BJ (cell line): ENCODE measurements around the gene GRPR. TPM values are rescaled to one million over a fixed set of nuclear protein-coding genes. Genes with fewer than 3 reads are reported as not detected.

Source experiments
- CTCF ChIA-PET: fragments of 350-600 bp; formaldehyde crosslinking; extraction: SDS; loops from one replicate; lab custom pipeline; 2021; ENCODE audit warnings: antibody characterized with exemption, inconsistent platforms; lab: Yijun Ruan, JAX
- POLR2A ChIA-PET: fragments of 300-600 bp; sonication (Branson Sonifier 250); formaldehyde crosslinking; extraction: SDS; loops from one replicate; lab custom pipeline; 2021; ENCODE audit warnings: antibody characterized with exemption; lab: Charles Lee
- DNase-seq: peaks from one replicate; pipeline ENCODE4 v3.0.0-alpha.2; 2011; ENCODE audit warnings: low read depth
- H3K27me3 ChIP-seq: 2 replicates; pipeline ENCODE4 v1.6.0; 2011; ENCODE audit warnings: low read length; ENCODE audit not compliant: control insufficient read depth, insufficient read depth
- H3K36me3 ChIP-seq: 2 replicates; pipeline ENCODE4 v1.5.1; 2011; ENCODE audit warnings: low read length; ENCODE audit not compliant: control insufficient read depth, insufficient read depth
- H3K4me3 ChIP-seq: 2 replicates; pipeline ENCODE4 v1.5.1; 2011; ENCODE audit warnings: low read depth, mild to moderate bottlenecking, control low read depth, low read length
- polyA plus RNA-seq: library from polyadenylated mRNA; depleted of rRNA; stranded (reverse); fragments of >200 nt; gene quantifications from 2 replicates; pipeline ENCODE4 v1.2.3, GENCODE V29; 2011
- TF ChIP-seq, protein P1 (sequence below): IDR thresholded peaks from 2 replicates; pipeline ENCODE4 v1.5.1; 2011; ENCODE audit warnings: low read depth, mild to moderate bottlenecking, control low read depth, inconsistent platforms, low read length, moderate library complexity; ENCODE audit not compliant: insufficient read depth

The GRPR gene
- polyA plus RNA-seq, 1 experiment: 0.34 TPM

DNA sequence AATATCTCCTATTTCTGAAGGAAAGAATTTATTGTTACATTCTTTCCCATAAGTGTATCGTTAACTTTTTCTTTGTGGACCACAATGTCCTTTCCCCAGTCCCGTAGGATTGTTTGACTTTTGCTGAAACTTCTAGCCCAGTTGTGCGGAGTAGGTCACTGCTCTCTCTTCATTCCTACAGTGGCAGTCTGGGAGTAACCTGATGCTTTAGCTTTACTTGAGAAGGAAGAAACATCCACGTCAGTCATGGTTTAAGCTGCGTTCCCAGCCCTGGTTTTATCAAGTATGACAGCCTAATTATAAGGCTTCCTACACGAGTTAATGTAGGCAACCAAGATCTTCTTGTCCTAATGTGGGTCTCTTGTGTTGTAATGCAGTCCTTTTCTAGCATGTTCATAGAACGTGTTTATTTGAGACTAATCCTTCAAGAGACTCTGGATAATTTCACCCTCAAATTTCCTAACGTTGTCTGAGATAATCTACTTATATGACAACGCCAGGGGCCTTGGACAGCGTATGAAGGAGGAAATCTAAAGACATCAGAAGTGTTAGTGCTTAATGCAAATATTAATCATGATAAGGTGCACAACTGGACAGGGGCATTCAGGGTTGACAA is 40.8 kb upstream of the GRPR start:
- Histone ChIP-seq H3K27me3 (no peaks in the 10 kb centered on the region), H3K36me3 (no peaks in the 10 kb centered on the region), H3K4me3 (no peak overlapping the region)
- CTCF ChIA-PET: interaction anchor here (0.7 kb wide), 1 partner anchor 102 kb away, joined by 3 read pairs; no protein-coding TSS in a partner anchor
- no peak for DNase-seq
- TF ChIP-seq, protein P1, sequence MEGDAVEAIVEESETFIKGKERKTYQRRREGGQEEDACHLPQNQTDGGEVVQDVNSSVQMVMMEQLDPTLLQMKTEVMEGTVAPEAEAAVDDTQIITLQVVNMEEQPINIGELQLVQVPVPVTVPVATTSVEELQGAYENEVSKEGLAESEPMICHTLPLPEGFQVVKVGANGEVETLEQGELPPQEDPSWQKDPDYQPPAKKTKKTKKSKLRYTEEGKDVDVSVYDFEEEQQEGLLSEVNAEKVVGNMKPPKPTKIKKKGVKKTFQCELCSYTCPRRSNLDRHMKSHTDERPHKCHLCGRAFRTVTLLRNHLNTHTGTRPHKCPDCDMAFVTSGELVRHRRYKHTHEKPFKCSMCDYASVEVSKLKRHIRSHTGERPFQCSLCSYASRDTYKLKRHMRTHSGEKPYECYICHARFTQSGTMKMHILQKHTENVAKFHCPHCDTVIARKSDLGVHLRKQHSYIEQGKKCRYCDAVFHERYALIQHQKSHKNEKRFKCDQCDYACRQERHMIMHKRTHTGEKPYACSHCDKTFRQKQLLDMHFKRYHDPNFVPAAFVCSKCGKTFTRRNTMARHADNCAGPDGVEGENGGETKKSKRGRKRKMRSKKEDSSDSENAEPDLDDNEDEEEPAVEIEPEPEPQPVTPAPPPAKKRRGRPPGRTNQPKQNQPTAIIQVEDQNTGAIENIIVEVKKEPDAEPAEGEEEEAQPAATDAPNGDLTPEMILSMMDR: no peak
- POLR2A ChIA-PET: no interaction called here

DNA sequence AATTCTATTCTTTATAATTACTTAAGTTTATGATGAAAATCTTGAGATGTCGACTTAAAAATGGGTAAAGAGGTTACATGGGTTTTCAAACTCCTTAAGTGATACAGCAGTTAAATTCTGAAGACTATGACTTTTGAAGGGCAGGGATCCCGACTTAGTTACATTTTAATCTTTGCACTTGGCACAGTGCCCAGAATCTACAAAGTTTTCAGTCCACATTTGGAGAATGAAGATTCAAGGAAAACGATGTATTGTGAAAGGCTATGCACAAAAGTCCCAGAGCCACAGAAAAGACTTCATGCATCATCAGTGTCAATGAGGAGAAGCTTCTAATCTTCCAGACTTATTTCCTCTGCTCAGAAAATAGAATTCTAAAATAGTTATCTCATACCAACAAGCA is 36.3 kb upstream of the GRPR start:
- Histone ChIP-seq H3K27me3 (no peaks in the 10 kb centered on the region), H3K4me3 (no peak overlapping the region), H3K36me3 (no peaks in the 10 kb centered on the region)
- CTCF ChIA-PET: no interaction called here
- POLR2A ChIA-PET: no interaction called here
- TF ChIP-seq, protein P1: no peak
- DNase-seq: no peak

- CTCF ChIA-PET: no interaction called here
Measured at GRCh38 chrX:16089086-16089485, 34.3 kb upstream of the GRPR start.

GRCh38 chrX:16096141-16096540 is 27.2 kb upstream of the GRPR start:
- Histone ChIP-seq H3K4me3 (no peak overlapping the region), H3K36me3 (no peaks in the 10 kb centered on the region), H3K27me3 (no peaks in the 10 kb centered on the region)
- POLR2A ChIA-PET: no interaction called here
- CTCF ChIA-PET: no interaction called here
- TF ChIP-seq, protein P1: no peak
- DNase-seq: no peak

More at GRCh38 chrX:16089086-16089485, 34.3 kb upstream of the GRPR start:
- Histone ChIP-seq H3K4me3 (no peak overlapping the region), H3K27me3 (no peaks in the 10 kb centered on the region), H3K36me3 (no peaks in the 10 kb centered on the region)
- DNase-seq: no peak
- TF ChIP-seq, protein P1: no peak
- POLR2A ChIA-PET: no interaction called here

- POLR2A ChIA-PET: no interaction called here
- CTCF ChIA-PET: no interaction called here
- TF ChIP-seq, protein P1: no peak
Measured at GRCh38 chrX:16100673-16101072, 22.7 kb upstream of the GRPR start.

More at GRCh38 chrX:16100673-16101072, 22.7 kb upstream of the GRPR start:
- Histone ChIP-seq H3K4me3 (no peak overlapping the region), H3K36me3 (no peaks in the 10 kb centered on the region), H3K27me3 (no peaks in the 10 kb centered on the region; the same call in 1 of the 2 replicates)
- no peak for DNase-seq
